Ecto neural progenitor cell (in vitro differentiated cells): ENCODE data around the gene SNRPB.

Experiments used
- DNase-seq: peaks from one replicate; pipeline ENCODE4 v3.0.0-alpha.2; 2018; ENCODE audit warnings: low spot score

SNRPB gene

DNA sequence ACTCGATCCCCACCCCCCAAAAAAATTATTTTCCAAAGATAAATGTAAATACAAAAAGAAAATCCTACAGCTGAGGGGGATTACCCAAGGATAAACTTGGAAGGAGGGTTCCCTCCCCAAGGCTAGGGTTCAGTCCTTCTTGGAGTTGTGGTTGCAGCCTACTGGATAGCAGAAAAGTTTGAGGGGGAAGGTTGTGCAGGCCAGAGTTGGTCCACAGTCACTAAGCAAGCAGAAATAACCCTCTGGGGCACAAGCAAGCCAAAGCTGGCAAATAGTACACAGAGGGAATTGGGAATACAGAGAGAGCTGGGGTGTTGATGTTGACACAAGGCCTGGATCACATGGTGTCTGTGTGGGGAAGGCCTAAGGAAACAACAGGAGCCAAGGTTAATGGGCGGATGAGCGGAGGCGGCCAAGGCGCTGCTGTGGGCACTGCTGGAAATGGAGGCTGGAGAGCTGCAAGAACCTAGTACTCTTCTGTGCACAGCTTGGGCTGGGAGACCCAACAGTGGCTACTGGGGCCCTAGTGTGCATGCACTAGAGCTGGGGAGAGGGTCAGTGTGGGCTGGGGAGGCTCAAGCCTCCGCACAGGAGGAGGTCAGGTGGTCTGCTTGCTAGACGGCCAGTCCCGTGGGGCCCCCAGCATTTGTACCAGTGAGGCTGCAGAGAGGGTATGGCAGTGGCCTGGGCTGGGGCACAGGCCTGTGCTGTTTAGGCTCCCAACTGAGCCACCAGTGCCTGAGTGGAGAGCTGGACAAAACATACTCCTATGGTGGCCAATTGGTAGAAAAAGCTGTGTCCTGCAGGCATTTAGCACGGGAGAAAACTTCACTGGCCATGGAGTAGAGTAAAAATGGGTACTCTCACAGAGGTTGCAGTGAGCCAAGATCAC is 5.5 kb upstream of the SNRPB start:
- no peak for DNase-seq

- no peak for DNase-seq
These were observed 2.9 kb upstream of the SNRPB start for GRCh38 chr20:2473516-2473915.

DNA sequence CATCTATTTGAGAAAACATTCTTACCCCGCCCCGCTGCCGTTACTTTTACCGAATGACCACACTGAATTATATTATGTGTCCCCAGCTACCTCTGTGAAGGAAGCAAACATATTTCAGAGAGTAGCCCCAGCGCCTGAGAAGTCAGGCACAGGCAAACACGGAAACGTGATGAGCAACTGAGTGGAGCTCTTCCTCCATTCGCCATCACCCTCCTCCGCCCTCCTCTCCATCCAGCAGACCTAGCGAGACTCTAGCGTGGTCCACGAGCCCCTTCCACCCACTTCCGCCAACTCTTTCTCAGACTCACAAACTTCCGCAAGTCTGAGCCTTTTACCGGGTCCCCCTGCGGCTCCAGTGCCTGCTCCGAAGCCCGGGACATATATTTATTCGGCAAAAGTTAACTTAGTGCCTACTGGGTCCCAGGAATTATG is 582 bp downstream of the SNRPB start:
- DNase-seq, result no peak

DNA sequence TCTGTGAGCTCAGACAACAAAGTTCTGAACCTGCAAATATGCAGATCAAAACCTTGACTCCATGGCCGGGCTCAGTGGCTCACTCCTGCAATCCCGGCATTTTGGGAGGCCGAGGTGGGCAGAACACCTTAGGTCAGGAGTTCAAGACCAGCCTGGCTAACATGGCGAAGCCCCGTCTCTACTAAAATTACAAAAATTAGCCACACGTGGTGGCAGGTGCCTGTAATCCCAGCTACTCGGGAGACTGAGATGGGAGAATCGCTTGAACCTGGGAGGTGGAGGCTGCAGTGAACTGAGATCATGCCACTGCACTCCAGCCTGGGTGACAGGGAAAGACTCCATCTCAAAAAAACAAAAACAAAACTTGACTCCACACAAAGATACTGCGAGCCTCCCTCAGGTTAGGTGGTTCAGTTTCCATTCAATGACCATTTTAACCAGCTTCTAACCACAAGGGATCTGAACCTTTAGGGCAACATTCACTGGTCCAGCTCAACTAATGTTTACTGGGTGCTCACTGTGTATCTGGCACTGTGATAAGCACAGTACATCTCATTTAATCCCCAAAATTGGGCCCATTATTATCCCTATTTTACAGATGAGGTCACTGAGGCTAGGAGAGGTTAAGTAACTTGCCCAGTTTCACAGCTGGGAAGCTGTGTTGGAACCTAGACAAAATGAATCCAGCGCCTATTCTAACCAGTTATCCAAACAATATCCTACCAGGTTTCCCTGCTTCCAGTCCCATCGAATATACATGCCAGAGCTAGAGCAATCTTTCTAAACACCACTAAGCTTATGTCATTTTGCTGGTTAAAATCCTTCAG is 1.8 kb downstream of the SNRPB start:
- no peak for DNase-seq

DNA sequence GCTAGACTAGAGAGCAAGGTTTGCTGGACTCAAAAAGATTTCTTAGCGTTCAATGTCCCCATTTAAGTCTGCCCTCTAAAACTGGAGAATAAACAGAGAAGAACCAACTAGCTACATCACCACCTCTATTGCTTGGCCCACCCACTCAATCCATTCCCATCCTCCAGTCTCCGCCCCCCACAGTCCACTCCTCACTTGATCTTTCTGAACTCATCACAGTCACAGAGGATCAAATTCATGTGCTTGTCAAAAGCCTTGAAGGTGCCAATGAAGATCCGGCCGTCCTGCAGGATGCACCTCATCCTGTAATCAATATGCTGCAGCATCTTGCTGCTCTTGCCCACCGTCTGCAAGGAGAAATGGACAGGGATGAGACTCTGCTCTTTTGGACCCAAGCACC is 3.2 kb downstream of the SNRPB start:
- DNase-seq, result no peak

DNA sequence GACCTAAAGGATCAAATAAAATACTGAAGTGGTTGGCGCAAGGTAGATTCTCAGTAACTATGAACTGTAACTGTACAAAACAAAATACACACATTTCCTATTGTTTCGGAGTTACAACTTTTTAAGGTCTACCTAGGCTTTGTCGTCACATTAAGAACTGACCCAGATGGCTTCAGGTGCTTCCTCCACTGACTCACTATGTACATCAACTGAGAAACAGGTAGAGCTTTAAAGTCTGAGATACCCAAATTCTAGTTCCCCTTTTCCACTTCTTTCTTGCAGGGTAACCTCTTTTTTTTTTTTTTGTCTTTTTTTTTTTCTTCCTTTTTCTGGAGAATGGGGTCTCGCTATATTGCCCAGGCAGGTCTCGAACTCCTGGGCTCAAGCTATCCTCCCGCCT is 5.5 kb downstream of the SNRPB start:
- DNase-seq, result no peak

GRCh38 chr20:2463616-2464365 is 6.8 kb downstream of the SNRPB start:
- no peak for DNase-seq

- no peak for DNase-seq
These were observed 8.1 kb downstream of the SNRPB start for GRCh38 chr20:2462484-2462883.

GRCh38 chr20:2460752-2461424 is 9.7 kb downstream of the SNRPB start:
- DNase-seq, result no peak

- DNase-seq, result no peak
These were observed 10.4 kb downstream of the SNRPB start for GRCh38 chr20:2459981-2460751.

- DNase-seq, result no peak
These were observed 11.6 kb downstream of the SNRPB start for GRCh38 chr20:2458919-2459499.

DNA sequence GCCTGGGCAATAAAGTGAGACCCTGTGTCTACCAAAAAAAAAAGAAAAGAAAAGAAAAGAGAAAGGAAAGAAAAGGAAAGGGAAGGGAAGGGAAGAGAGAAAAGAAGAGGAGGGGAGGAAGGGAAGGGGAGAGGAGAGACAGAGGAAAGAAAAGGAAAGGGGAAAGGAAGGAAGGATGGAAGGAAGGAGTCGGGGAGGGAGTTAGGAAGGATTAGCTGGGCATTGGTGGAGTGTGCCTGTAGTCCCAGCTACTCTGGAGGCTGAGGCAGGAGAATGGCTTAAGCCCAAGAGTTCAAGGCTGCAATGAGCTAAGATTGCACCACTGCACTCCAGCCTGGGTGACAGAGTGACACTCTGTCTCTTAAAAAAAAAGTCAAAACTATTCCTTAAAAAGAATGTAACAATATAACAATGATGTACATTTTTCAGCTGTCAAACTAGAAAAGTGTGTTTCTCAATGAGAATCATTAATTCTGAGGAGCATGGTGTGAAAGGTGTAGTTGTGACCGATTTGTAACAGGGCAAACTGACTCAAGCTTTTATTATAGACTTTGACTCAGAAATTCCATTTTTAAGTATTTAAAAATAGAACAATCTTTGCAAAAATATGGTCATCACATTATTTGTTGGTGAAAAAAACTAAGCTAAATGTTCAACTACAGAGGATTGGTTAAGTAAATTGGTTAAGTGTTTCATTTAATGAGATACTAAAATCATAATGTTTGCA is 14.7 kb downstream of the SNRPB start:
- no peak for DNase-seq

- DNase-seq, result no peak
These were observed 16.8 kb downstream of the SNRPB start for GRCh38 chr20:2453792-2454191.

DNA sequence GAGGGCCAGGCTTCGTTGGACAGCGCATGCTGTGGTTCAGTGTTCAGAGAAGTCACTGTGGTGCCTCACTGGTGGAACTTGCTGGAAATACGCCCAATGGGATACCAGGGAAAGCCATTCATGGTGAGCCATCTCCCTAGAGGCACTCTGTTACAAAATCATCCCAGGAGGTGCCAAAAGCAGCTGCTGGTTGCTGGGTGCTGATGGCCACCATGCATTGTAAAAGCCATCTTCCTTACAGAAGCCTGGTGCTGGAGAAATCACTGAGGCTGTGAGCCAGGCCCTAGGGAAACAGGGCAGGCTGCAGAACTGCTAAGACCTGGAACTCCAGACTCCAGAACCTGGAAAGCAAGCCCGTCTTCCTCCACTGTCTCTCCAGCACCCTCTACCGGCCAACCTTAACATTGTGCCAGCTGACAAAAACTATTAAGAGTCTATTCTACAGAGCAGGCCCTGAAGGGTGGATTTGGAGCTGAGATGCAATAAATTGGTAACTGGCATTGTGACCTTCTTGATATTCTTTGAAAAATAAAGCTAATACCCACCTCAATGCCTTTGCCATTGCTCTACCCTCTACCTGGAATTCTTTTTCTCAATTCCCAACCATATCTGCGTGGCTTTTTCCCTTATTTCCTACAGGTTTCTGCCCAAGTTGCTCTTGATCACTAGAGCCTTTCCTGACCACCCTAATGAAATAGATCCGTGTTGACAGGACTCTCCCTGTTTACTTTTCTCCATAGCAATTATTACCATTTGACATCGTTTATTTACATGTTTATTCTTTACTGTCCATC is 18.5 kb downstream of the SNRPB start:
- peak; percentile 85 for DNase-seq

DNA sequence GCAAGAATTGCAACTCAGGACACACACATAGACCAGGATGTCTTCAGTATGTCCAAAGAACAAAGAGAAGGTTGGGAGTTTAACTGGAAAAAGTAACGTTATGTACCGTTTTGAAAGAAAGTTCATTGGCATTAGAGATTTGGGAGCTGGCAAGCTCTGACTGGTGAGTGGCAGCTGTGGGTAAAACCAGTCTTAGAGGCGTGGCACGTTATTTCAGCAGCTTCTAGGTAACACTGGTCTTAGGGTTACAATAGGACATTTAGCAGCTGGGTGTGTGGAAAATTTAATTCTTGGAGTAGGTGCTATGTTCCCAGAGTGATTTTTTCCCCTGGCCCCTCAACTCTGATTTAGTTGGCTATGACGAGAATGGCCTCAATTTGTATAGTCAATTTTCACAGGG is 19.2 kb downstream of the SNRPB start:
- no peak for DNase-seq

DNA sequence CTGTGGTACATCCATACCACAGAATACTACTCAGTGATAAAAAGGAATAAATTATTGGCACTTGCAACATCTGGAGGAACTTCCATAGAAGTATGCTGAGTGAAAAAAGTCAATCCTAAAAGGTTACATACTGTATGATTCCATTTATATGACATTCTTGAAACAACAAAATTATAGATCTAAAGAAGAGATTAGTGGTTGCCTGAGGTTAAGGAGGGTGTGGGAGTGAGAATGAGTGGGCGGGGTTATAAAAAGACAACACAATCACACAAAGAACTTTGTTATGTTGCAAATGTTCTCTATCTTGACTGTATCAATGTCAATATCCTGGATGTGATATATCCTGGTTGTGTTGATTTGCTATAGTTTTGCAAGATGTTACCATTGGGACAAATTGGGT is 21.2 kb downstream of the SNRPB start:
- no peak for DNase-seq

DNA sequence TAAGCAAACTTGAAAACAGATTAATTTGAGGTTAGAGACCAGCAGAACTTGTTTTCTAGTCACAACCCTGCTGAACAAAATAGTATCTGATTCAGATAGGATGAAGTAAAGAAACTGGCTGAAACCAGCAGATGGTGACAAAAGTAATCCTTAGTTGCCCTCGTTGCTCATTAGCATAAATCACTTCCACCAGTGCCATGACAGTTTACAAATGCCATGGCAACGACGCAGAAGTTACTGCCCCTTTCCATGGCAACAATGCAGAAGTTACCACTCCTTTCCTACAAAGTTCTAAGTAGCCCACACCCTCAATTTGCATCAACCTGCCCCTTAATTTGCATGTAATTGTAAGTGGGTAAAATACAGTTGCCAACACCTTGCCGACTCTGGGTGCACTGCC is 23.7 kb downstream of the SNRPB start:
- no peak for DNase-seq

- DNase-seq, result no peak
These were observed 39.4 kb downstream of the SNRPB start for GRCh38 chr20:2431185-2431584.

DNA sequence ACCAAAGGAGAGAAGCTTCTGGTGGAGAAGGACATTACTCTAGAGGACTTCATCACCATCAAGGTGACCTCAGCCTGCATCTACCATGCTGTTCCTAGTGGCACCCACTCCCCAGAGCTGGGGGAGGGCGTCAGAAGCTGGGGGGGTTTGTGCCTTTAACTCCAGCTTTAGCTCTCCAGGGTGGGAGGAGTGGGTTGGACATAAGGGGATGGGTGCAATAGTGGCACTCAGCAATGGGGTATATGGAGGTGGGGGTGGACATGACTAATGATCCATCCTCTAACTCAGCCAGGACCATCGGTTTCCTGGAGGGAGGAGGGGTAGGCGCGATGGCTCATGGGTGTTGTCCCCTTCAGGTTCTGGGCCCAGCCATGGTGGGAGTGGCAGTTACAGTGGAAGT is 40.1 kb downstream of the SNRPB start:
- DNase-seq, result no peak
